ELF-1 (cell line): ENCODE data around the gene SUPT20HL1.
"Not testable (repeated sequence)": the region's sequence is repeated elsewhere in the genome, so short reads cannot be mapped to it uniquely, and the experiment has no call there.

Experiments
- DNase-seq: peaks from one replicate; pipeline ENCODE4 v3.0.0-alpha.2; 2016; ENCODE audit warnings: low read depth, low spot score

Gene SUPT20HL1

GRCh38 chrX:24360272-24360671 is at the start of gene SUPT20HL1:
TSS of gene SUPT20HL1 (plus strand) at chrX:24360639. CDS start at chrX:24362761, 2,122 bp downstream.
- no peak for DNase-seq

- DNase-seq, result peak; percentile 85
Observed at GRCh38 chrX:24310916-24311315, 49.5 kb upstream of the SUPT20HL1 start.

GRCh38 chrX:24311507-24312248 is 48.8 kb upstream of the SUPT20HL1 start:
- peak; percentile 72 for DNase-seq

GRCh38 chrX:24312249-24312607 is 48.2 kb upstream of the SUPT20HL1 start:
- not testable (repeated sequence) for DNase-seq

GRCh38 chrX:24314019-24314635 is 46.3 kb upstream of the SUPT20HL1 start, which contains the start of gene SUPT20HL2:
TSS of gene SUPT20HL2 (minus strand) at chrX:24314069. CDS start at chrX:24313315, 754 bp downstream.
- no peak for DNase-seq

- DNase-seq, result no peak
Observed at GRCh38 chrX:24316111-24316510, 44.3 kb upstream of the SUPT20HL1 start.

- no peak for DNase-seq
Observed at GRCh38 chrX:24317567-24317966, 42.9 kb upstream of the SUPT20HL1 start.

- DNase-seq, result no peak
Observed at GRCh38 chrX:24321741-24322395, 38.6 kb upstream of the SUPT20HL1 start.

- no peak for DNase-seq
Observed at GRCh38 chrX:24325231-24325630, 35.2 kb upstream of the SUPT20HL1 start.

GRCh38 chrX:24332878-24333277 is 27.6 kb upstream of the SUPT20HL1 start:
- no peak for DNase-seq

GRCh38 chrX:24333371-24333770 is 27.1 kb upstream of the SUPT20HL1 start:
- DNase-seq, result no peak

- no peak for DNase-seq
Observed at GRCh38 chrX:24334461-24334860, 26.0 kb upstream of the SUPT20HL1 start.

GRCh38 chrX:24335871-24336270 is 24.6 kb upstream of the SUPT20HL1 start:
- DNase-seq, result no peak

- DNase-seq, result no peak
Observed at GRCh38 chrX:24339911-24340310, 20.5 kb upstream of the SUPT20HL1 start.

- DNase-seq, result no peak
Observed at GRCh38 chrX:24340501-24340900, 19.9 kb upstream of the SUPT20HL1 start.

- DNase-seq, result no peak
Observed at GRCh38 chrX:24341795-24342194, 18.6 kb upstream of the SUPT20HL1 start.

GRCh38 chrX:24343719-24344118 is 16.7 kb upstream of the SUPT20HL1 start:
- DNase-seq, result no peak

- DNase-seq, result peak; percentile 54
Observed at GRCh38 chrX:24347881-24348280, 12.6 kb upstream of the SUPT20HL1 start.

- DNase-seq, result no peak
Observed at GRCh38 chrX:24350217-24350616, 10.2 kb upstream of the SUPT20HL1 start.

GRCh38 chrX:24355095-24355494 is 5.3 kb upstream of the SUPT20HL1 start:
- DNase-seq, result no peak

- DNase-seq, result no peak
Observed at GRCh38 chrX:24357106-24357505, 3.3 kb upstream of the SUPT20HL1 start.

GRCh38 chrX:24362089-24362745 is 1.8 kb downstream of the SUPT20HL1 start:
- not testable (repeated sequence) for DNase-seq
